WTC11 (cell line): Measurements from ENCODE around the gene GIPC2. TPM values are rescaled to one million over a fixed set of nuclear protein-coding genes. Genes with fewer than 3 reads are reported as not detected.

ENCODE experiments used
- ATAC-seq: fragments of 200-7000 bp; cut with Tn5 transposase; 2 replicates; pipeline ENCODE4 v1.10.0; 2021; ENCODE audit warnings: mild to moderate bottlenecking, moderate library complexity
- CTCF ChIA-PET: fragments of 300-600 bp; sonication (Branson Sonifier 250); formaldehyde crosslinking; loops from one replicate; lab custom pipeline; 2021; ENCODE audit warnings: antibody characterized with exemption; lab: Charles Lee
- POLR2A ChIA-PET: fragments of 350-600 bp; sonication (Branson Sonifier 250); formaldehyde crosslinking; loops from one replicate; lab custom pipeline; 2021; ENCODE audit warnings: antibody characterized with exemption; lab: Charles Lee
- DNase-seq: peaks from one replicate; pipeline ENCODE4 v3.0.0; 2021; ENCODE audit warnings: low spot score
- H3K27ac Mint-ChIP-seq: 2 replicates; pipeline ENCODE4 v1.8.0; 2021; ENCODE audit warnings: mixed read lengths
- H3K27me3 Mint-ChIP-seq: 2 replicates; pipeline ENCODE4 v1.8.0; 2021; ENCODE audit warnings: low read depth, mild to moderate bottlenecking, moderate library complexity, mixed read lengths
- H3K36me3 Mint-ChIP-seq: 2 replicates; pipeline ENCODE4 v1.8.0; 2021; ENCODE audit warnings: mixed read lengths
- H3K4me1 Mint-ChIP-seq: 2 replicates; pipeline ENCODE4 v1.8.0; 2022; ENCODE audit warnings: mixed read lengths
- H3K4me3 Mint-ChIP-seq: 2 replicates; pipeline ENCODE4 v1.8.0; 2021; ENCODE audit warnings: mild to moderate bottlenecking, moderate library complexity, mixed read lengths
- H3K9me3 Mint-ChIP-seq: 2 replicates; pipeline ENCODE4 v1.8.0; 2021; ENCODE audit warnings: mixed read lengths
- CREB1 ChIP-seq: sonication (generic); formaldehyde crosslinking; IDR thresholded peaks from 2 replicates; pipeline ENCODE4 v1.8.0; 2023; ENCODE audit warnings: mild to moderate bottlenecking, missing genetic modification reagents
- EMX1 ChIP-seq: fragments of 250-450 bp; sonication (Bioruptor Pico); IDR thresholded peaks from 2 replicates; pipeline ENCODE4 v1.8.0; 2021; ENCODE audit warnings: mild to moderate bottlenecking
- FOXK1 ChIP-seq: sonication (generic); formaldehyde crosslinking; IDR thresholded peaks from 2 replicates; pipeline ENCODE4 v1.8.0; 2022; ENCODE audit warnings: mild to moderate bottlenecking, moderate library complexity, missing genetic modification reagents
- NFATC4 ChIP-seq: fragments of 250-450 bp; sonication (Bioruptor Pico); IDR thresholded peaks from 2 replicates; pipeline ENCODE4 v1.9.0; 2021; ENCODE audit warnings: mild to moderate bottlenecking
- NR3C1 ChIP-seq: sonication (generic); formaldehyde crosslinking; conservative IDR thresholded peaks from 2 replicates; pipeline ENCODE4 v1.8.1; 2023; ENCODE audit warnings: low read depth, mild to moderate bottlenecking, missing genetic modification reagents
- OVOL2 ChIP-seq: fragments of 250-450 bp; sonication (Bioruptor Pico); IDR thresholded peaks from 2 replicates; pipeline ENCODE4 v1.9.0; 2021; ENCODE audit warnings: mild to moderate bottlenecking, borderline replicate concordance
- PRRX2 ChIP-seq: fragments of 250-450 bp; sonication (Bioruptor Pico); IDR thresholded peaks from 2 replicates; pipeline ENCODE4 v1.8.0; 2021; ENCODE audit warnings: mild to moderate bottlenecking
- RORB ChIP-seq: fragments of 250-450 bp; sonication (Bioruptor Pico); IDR thresholded peaks from 2 replicates; pipeline ENCODE4 v1.9.0; 2021; ENCODE audit warnings: mild to moderate bottlenecking
- SMAD4 ChIP-seq: sonication (generic); formaldehyde crosslinking; IDR thresholded peaks from 2 replicates; pipeline ENCODE4 v1.8.0; 2022; ENCODE audit warnings: mild to moderate bottlenecking, missing genetic modification reagents
- SOX15 ChIP-seq: fragments of 250-450 bp; sonication (Bioruptor Pico); IDR thresholded peaks from 2 replicates; pipeline ENCODE4 v1.9.0; 2021; ENCODE audit warnings: mild to moderate bottlenecking
- ZBTB21 ChIP-seq: sonication (generic); formaldehyde crosslinking; IDR thresholded peaks from 2 replicates; pipeline ENCODE4 v1.8.1; 2023; ENCODE audit warnings: mild to moderate bottlenecking, missing genetic modification reagents, borderline replicate concordance
- ZNF263 ChIP-seq: sonication (generic); formaldehyde crosslinking; IDR thresholded peaks from 2 replicates; pipeline ENCODE4 v1.8.1; 2022; ENCODE audit warnings: low read depth, mild to moderate bottlenecking, moderate library complexity, missing genetic modification reagents
- ZNF416 ChIP-seq: fragments of 250-450 bp; sonication (Bioruptor Pico); IDR thresholded peaks from 2 replicates; pipeline ENCODE4 v1.9.0; 2021; ENCODE audit warnings: mild to moderate bottlenecking, inconsistent platforms
- ZNF423 ChIP-seq: fragments of 250-450 bp; sonication (Bioruptor Pico); IDR thresholded peaks from 2 replicates; pipeline ENCODE4 v2.1.2; 2022; ENCODE audit warnings: mild to moderate bottlenecking, moderate library complexity
- ZNF671 ChIP-seq: fragments of 250-450 bp; sonication (Bioruptor Pico); IDR thresholded peaks from 2 replicates; pipeline ENCODE4 v1.8.0; 2021; ENCODE audit warnings: mild to moderate bottlenecking
- total RNA-seq: library from RNA; stranded (reverse); gene quantifications from 3 replicates; pipeline ENCODE4 v1.2.3, GENCODE V29; 2021
- TF ChIP-seq, protein P1 (sequence below): fragments of 250-450 bp; sonication (Bioruptor Pico); IDR thresholded peaks from 2 replicates; pipeline ENCODE4 v1.9.0; 2021; ENCODE audit warnings: mild to moderate bottlenecking, borderline replicate concordance
- TF ChIP-seq, protein P2 (sequence below): sonication (generic); formaldehyde crosslinking; IDR thresholded peaks from 2 replicates; pipeline ENCODE4 v1.8.1; 2022; ENCODE audit warnings: mild to moderate bottlenecking, moderate library complexity, missing genetic modification reagents
- TF ChIP-seq, protein P3 (sequence below): fragments of 250-450 bp; sonication (Bioruptor Pico); IDR thresholded peaks from 2 replicates; pipeline ENCODE4 v1.9.0; 2021; ENCODE audit warnings: moderate library complexity, mild to moderate bottlenecking, inconsistent platforms, borderline replicate concordance
- TF ChIP-seq, protein P4 (sequence below): fragments of 250-450 bp; sonication (Bioruptor Pico); conservative IDR thresholded peaks from 2 replicates; pipeline ENCODE4 v1.9.0; 2021; ENCODE audit warnings: mild to moderate bottlenecking
- TF ChIP-seq, protein P5 (sequence below): fragments of 250-450 bp; sonication (Bioruptor Pico); IDR thresholded peaks from 2 replicates; pipeline ENCODE4 v1.9.0; 2021; ENCODE audit warnings: mild to moderate bottlenecking
- TF ChIP-seq, protein P6 (sequence below): fragments of 250-450 bp; sonication (Bioruptor Pico); IDR thresholded peaks from 2 replicates; pipeline ENCODE4 v1.8.0; 2021; ENCODE audit warnings: mild to moderate bottlenecking
- TF ChIP-seq, protein P7 (sequence below): fragments of 250-450 bp; sonication (Bioruptor Pico); IDR thresholded peaks from 2 replicates; pipeline ENCODE4 v1.9.0; 2021; ENCODE audit warnings: mild to moderate bottlenecking

GIPC2 gene
- total RNA-seq, 1 experiment from 2014 or later: 0.83 TPM

DNA sequence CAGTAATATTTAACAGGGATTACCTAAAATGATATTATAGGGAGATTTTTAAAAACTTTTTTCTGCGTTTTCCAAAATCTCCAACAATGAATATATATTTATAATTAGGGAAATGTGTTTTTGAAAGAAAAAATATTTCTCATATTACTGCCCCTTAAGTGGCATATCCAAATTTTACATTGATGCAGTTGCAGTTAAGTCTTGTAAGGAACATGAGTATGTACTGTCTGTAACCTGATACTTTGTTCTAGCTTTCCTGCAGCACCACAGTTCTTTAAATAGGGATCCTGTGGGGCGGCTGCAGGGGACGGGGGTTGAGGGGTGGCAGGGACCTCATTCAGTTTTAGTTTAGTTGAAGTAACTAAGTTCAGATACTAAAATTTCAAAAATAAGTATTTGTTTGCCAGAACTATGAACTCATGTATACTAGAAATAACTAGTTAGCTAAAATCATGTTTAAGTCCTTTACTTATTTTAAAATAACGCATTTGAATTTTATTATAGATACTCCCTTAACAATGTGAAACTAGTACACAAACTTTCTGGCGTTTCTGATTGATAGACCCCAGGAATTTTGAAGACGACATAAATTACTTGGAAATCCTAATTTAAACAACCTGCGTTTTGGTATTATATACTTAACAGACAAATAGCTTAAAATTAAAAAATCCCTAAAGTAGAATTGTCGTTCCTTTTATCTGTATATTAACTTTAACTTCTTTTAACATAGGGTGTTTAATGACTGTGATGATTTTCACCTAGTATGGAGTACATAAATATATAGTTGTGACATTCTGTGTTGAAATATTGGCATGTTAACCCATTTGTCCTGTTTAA lies 41.7 kb upstream of the GIPC2 start:
- TF ChIP-seq ZNF416 (CRISPR knock-in tag) (peak; percentile 98), ZNF671 (CRISPR knock-in tag) (peak; percentile 99), CREB1 (CRISPR knock-in tag) (no peak), NFATC4 (CRISPR knock-in tag) (peak; percentile 98), SOX15 (CRISPR knock-in tag) (peak; percentile 89), ZBTB21 (no peak), ZNF423 (CRISPR knock-in tag) (0 out of 2 replicates have a peak, but pooled peaks have one; percentile 4), RORB (CRISPR knock-in tag) (peak; percentile 98), FOXK1 (CRISPR knock-in tag) (no peak), NR3C1 (CRISPR knock-in tag) (no peak), SMAD4 (CRISPR knock-in tag) (no peak), PRRX2 (peak; percentile 99), EMX1 (CRISPR knock-in tag) (peak; percentile 98), OVOL2 (CRISPR knock-in tag) (peak; percentile 78; the same call in 1 of the 2 replicates), ZNF263 (no peak)
- TF ChIP-seq, protein P1, sequence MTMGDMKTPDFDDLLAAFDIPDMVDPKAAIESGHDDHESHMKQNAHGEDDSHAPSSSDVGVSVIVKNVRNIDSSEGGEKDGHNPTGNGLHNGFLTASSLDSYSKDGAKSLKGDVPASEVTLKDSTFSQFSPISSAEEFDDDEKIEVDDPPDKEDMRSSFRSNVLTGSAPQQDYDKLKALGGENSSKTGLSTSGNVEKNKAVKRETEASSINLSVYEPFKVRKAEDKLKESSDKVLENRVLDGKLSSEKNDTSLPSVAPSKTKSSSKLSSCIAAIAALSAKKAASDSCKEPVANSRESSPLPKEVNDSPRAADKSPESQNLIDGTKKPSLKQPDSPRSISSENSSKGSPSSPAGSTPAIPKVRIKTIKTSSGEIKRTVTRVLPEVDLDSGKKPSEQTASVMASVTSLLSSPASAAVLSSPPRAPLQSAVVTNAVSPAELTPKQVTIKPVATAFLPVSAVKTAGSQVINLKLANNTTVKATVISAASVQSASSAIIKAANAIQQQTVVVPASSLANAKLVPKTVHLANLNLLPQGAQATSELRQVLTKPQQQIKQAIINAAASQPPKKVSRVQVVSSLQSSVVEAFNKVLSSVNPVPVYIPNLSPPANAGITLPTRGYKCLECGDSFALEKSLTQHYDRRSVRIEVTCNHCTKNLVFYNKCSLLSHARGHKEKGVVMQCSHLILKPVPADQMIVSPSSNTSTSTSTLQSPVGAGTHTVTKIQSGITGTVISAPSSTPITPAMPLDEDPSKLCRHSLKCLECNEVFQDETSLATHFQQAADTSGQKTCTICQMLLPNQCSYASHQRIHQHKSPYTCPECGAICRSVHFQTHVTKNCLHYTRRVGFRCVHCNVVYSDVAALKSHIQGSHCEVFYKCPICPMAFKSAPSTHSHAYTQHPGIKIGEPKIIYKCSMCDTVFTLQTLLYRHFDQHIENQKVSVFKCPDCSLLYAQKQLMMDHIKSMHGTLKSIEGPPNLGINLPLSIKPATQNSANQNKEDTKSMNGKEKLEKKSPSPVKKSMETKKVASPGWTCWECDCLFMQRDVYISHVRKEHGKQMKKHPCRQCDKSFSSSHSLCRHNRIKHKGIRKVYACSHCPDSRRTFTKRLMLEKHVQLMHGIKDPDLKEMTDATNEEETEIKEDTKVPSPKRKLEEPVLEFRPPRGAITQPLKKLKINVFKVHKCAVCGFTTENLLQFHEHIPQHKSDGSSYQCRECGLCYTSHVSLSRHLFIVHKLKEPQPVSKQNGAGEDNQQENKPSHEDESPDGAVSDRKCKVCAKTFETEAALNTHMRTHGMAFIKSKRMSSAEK (CRISPR knock-in tag): peak; percentile 99
- TF ChIP-seq, protein P2, sequence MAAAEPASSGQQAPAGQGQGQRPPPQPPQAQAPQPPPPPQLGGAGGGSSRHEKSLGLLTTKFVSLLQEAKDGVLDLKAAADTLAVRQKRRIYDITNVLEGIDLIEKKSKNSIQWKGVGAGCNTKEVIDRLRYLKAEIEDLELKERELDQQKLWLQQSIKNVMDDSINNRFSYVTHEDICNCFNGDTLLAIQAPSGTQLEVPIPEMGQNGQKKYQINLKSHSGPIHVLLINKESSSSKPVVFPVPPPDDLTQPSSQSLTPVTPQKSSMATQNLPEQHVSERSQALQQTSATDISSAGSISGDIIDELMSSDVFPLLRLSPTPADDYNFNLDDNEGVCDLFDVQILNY (CRISPR knock-in tag): no peak
- TF ChIP-seq, protein P3, sequence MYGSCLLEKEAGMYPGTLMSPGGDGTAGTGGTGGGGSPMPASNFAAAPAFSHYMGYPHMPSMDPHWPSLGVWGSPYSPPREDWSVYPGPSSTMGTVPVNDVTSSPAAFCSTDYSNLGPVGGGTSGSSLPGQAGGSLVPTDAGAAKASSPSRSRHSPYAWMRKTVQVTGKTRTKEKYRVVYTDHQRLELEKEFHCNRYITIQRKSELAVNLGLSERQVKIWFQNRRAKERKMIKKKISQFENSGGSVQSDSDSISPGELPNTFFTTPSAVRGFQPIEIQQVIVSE (CRISPR knock-in tag): peak; percentile 98
- TF ChIP-seq, protein P4, sequence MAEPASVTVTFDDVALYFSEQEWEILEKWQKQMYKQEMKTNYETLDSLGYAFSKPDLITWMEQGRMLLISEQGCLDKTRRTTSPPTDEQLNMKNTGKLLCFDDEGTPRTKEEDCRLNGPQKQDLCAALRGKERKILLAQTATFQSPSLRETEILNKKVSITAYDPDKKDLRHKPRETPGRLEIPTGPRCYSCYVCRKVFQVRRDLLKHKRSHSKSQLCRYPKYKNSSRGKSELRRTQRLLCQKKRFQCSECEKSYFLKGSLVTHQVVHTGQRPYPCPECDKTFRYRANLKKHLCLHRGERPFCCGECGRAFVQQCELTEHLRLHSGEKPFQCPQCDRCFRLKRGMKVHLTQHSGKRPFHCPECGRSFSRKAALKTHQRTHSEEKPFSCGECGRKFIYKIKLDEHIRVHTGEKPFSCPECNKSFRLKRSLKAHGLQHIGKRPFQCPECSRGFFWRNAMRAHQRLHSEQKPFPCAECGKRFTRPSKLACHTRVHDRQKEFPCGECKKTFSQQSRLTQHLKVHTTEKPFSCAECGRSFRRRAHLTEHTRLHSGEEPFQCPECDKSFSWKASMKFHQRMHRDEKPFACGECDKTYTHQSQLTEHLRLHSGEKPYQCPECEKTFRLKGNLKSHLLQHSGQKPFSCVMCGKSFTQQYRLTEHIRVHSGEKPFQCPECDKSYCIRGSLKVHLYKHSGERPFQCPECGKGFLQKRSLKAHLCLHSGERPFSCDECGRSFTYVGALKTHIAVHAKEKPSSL (CRISPR knock-in tag): peak; percentile 99
- TF ChIP-seq, protein P5, sequence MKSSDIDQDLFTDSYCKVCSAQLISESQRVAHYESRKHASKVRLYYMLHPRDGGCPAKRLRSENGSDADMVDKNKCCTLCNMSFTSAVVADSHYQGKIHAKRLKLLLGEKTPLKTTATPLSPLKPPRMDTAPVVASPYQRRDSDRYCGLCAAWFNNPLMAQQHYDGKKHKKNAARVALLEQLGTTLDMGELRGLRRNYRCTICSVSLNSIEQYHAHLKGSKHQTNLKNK (CRISPR knock-in tag): 0 out of 2 replicates have a peak, but pooled peaks have one; percentile 43
- TF ChIP-seq, protein P6, sequence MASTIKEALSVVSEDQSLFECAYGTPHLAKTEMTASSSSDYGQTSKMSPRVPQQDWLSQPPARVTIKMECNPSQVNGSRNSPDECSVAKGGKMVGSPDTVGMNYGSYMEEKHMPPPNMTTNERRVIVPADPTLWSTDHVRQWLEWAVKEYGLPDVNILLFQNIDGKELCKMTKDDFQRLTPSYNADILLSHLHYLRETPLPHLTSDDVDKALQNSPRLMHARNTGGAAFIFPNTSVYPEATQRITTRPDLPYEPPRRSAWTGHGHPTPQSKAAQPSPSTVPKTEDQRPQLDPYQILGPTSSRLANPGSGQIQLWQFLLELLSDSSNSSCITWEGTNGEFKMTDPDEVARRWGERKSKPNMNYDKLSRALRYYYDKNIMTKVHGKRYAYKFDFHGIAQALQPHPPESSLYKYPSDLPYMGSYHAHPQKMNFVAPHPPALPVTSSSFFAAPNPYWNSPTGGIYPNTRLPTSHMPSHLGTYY (CRISPR knock-in tag): peak; percentile 99
- TF ChIP-seq, protein P7, sequence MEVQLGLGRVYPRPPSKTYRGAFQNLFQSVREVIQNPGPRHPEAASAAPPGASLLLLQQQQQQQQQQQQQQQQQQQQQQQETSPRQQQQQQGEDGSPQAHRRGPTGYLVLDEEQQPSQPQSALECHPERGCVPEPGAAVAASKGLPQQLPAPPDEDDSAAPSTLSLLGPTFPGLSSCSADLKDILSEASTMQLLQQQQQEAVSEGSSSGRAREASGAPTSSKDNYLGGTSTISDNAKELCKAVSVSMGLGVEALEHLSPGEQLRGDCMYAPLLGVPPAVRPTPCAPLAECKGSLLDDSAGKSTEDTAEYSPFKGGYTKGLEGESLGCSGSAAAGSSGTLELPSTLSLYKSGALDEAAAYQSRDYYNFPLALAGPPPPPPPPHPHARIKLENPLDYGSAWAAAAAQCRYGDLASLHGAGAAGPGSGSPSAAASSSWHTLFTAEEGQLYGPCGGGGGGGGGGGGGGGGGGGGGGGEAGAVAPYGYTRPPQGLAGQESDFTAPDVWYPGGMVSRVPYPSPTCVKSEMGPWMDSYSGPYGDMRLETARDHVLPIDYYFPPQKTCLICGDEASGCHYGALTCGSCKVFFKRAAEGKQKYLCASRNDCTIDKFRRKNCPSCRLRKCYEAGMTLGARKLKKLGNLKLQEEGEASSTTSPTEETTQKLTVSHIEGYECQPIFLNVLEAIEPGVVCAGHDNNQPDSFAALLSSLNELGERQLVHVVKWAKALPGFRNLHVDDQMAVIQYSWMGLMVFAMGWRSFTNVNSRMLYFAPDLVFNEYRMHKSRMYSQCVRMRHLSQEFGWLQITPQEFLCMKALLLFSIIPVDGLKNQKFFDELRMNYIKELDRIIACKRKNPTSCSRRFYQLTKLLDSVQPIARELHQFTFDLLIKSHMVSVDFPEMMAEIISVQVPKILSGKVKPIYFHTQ: peak; percentile 98
- Mint-ChIP-seq H3K36me3 (no peaks in the 10 kb centered on the region), H3K9me3 (no peaks in the 10 kb centered on the region), H3K27me3 (no peaks in the 10 kb centered on the region), H3K27ac (peak overlapping the region; percentile 96), H3K4me3 (peak overlapping the region; percentile 70), H3K4me1 (peaks cover 40% of the 10 kb centered on the region)
- CTCF ChIA-PET: interaction anchor here (0.5 to 2.1 kb wide), 3 partner anchors 25 to 110 kb away, joined by 3 to 14 read pairs (median 3); partner anchors contain the start of gene FUBP1
- POLR2A ChIA-PET: interaction anchor here (0.7 to 1.7 kb wide), 3 partner anchors 25 to 93 kb away, joined by 3 to 15 read pairs (median 3); partner anchors contain the start of gene FUBP1
- ATAC-seq: peak; percentile 92
- DNase-seq: peak; percentile 45
